ENCODE results near the gene PDE4A. TPM values are rescaled to one million over a fixed set of nuclear protein-coding genes. Genes with fewer than 3 reads are reported as not detected.

Gene PDE4A
- total RNA-seq (2013; cell fraction: nucleolus; rRNA removed) = 7.4 and 7.7 TPM in 2 replicates
- total RNA-seq (2014; rRNA removed) (1.6 and 1.9 TPM in 2 replicates), total RNA-seq (2014; rRNA removed; fragmentation: Illumina TruSeq; extraction: Trizol) (1.7 and 1.9 TPM in 2 replicates), total RNA-seq (2021) (11.1 and 13.3 TPM in 2 replicates), polyA plus RNA-seq (2011; rRNA removed) (2.7 and 4.8 TPM in 2 replicates), polyA plus RNA-seq (2014; fragmentation: Illumina TruSeq; extraction: Trizol) (3.5 and 5.0 TPM in 2 replicates), polyA plus RNA-seq (2014; fragmentation: Nextera tagmentation; extraction: Ambion mirVana) (under 1 TPM; 0.24 to 0.46 TPM), polyA plus RNA-seq (2014; rRNA removed) (7.1 and 7.9 TPM in 2 replicates), polyA plus RNA-seq (2016; fragmentation: Nextera tagmentation; extraction: Ambion mirVana) (1 to 10 TPM; 7.4 to 8.1 TPM), polyA minus RNA-seq (2011; rRNA and poly(A)+ RNA removed) (7.7 and 10.3 TPM in 2 replicates), Bru-seq, nascent RNA (percentile 48 among the genes with signal in this experiment), BruChase-seq, experiment 1, labeled RNA remaining after a 6-hour chase (percentile 59 among the genes with signal in this experiment), BruChase-seq, experiment 2, labeled RNA remaining after a 2-hour chase (percentile 55 among the genes with signal in this experiment)
- 6.4 TPM for polyA plus RNA-seq (2011; ENCODE audit: low read depth)
- 8.4 and 9.3 TPM in 2 replicates for polyA plus RNA-seq (2011; cell fraction: cytosol; rRNA removed)
- 11.0 and 16.0 TPM in 2 replicates for polyA plus RNA-seq (2011; cell fraction: nucleus; rRNA removed)
- 14.3 and 15.7 TPM in 2 replicates for polyA plus RNA-seq (2012)
- 7.8 and 9.2 TPM in 2 replicates for polyA minus RNA-seq (2011; cell fraction: cytosol; rRNA and poly(A)+ RNA removed)
- polyA minus RNA-seq (2011; cell fraction: nucleus; rRNA and poly(A)+ RNA removed) = 3.5 TPM in 2 replicates
- long read RNA-seq, experiment 1, partial matches to known transcripts = 1 of 3 reads
- long read RNA-seq, experiment 1, other reads (novel, unspliced or antisense) = 1 of 3 reads
- long read RNA-seq, experiment 2, partial matches to known transcripts = 0 of 1 reads
- long read RNA-seq, experiment 2, other reads (novel, unspliced or antisense) = 1 of 1 reads

DNA sequence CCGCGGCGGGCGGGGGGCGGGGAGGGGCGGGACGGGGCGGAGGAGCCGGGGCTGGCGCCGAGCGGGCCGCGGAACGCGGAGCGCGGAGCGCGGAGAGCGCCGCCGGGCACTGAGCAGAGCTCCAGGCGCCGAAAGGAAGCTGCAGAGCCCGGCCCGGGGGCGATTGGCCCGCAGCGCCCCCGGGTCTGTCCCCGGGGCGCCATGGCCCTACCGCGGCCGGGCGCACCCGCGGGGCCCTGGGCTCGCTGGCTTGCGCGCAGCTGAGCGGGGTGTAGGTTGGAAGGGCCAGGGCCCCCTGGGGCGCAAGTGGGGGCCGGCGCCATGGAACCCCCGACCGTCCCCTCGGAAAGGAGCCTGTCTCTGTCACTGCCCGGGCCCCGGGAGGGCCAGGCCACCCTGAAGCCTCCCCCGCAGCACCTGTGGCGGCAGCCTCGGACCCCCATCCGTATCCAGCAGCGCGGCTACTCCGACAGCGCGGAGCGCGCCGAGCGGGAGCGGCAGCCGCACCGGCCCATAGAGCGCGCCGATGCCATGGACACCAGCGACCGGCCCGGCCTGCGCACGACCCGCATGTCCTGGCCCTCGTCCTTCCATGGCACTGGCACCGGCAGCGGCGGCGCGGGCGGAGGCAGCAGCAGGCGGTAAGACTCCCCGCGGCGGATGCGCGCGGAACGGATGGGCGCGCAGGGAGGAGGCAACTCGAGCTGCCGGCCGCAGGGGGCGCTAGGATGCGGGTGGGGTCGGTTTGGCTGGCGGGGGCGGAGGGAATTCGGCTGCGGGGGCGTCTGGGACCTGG is at the start of gene PDE4A:
TSS of gene PDE4A (plus strand) at position 95 of the 796 bp plus-strand sequence. CDS start at position 322, 227 bp downstream.
- no peaks in the 10 kb centered on the region for H3K36me3 ChIP-seq (ENCODE audit: control insufficient read depth in 2 of 2, insufficient read depth in 2 of 2, low read length in 1 of 2)
- peak within 1 kb of the TSS; percentile 45 for H3K4me3 ChIP-seq
- ATAC-seq (no peak), FAIRE-seq (no peak), DNase-seq (ENCODE audit: low read depth, low spot score) (no peak)
- in situ Hi-C loops (cut with MboI) = no loop called here
- peaks cover 58% of the 10 kb centered on the region for H3K4me1 ChIP-seq (ENCODE audit: control insufficient read depth, insufficient read depth, low read length)
- intact Hi-C loops (cut with micrococcal nuclease; ENCODE audit: unreplicated experiment) = no loop called here
- H2AFZ ChIP-seq (ENCODE audit: control insufficient read depth, low read depth, low read length) = peak within 1 kb of the TSS; percentile 39
- ChIA-PET SMC1A (ENCODE audit: uncharacterized antibody, unreplicated experiment) (interaction anchor here (1.7 to 17.7 kb wide), 2 partner anchors 10 to 16 kb away, joined by 12 to 364 read pairs; partner anchors contain the start of gene CDC37), RAD21 (ENCODE audit: unreplicated experiment) (interaction anchor here (0.8 to 10.2 kb wide), 6 partner anchors 8 to 63 kb away, joined by 3 to 209 read pairs (median 6); partner anchors contain the start of gene CDC37), CTCF (interaction anchor here (0.6 to 28.5 kb wide), 5 partner anchors 5 to 154 kb away, joined by 3 to 1053 read pairs (median 4); partner anchors contain the start of genes CDC37 and PDE4A), POLR2A (interaction anchor here (0.5 to 7.8 kb wide), 6 partner anchors 9 to 318 kb away, joined by 3 to 122 read pairs (median 4); partner anchors contain the start of genes ANGPTL6 and CDC37)
- H4K20me1 ChIP-seq (ENCODE audit: control insufficient read depth, insufficient read depth) = no peaks in the 10 kb centered on the region; the same call in 1 of the 2 replicates
- H3K9ac ChIP-seq (ENCODE audit: control insufficient read depth, insufficient read depth, low read length) = peak within 1 kb of the TSS; percentile 37; the same call in 1 of the 2 replicates
- H3K79me2 ChIP-seq (ENCODE audit: control insufficient read depth, insufficient read depth, low read length) = no peaks in the 10 kb centered on the region
- H3K27me3 ChIP-seq (replicated peaks in 1 of 2; ENCODE audit: control insufficient read depth in 2 of 2, insufficient read depth in 2 of 2, low read length in 1 of 2) = peaks cover 0 to 17% of the 10 kb centered on the region in 2 experiments; a peak in 3 of 4 replicates
- H3K4me2 ChIP-seq (ENCODE audit: control insufficient read depth, insufficient read depth) = peak within 1 kb of the TSS; percentile 87
- no peak within 1 kb of the TSS for H3K27ac ChIP-seq (ENCODE audit: control insufficient read depth, insufficient read depth)
- no peaks in the 10 kb centered on the region for H3K9me3 ChIP-seq (replicated peaks; ENCODE audit: control insufficient read depth, insufficient read depth, low read length)
- 5% methylated on average over 74 of the region's 104 CpGs for WGBS (ENCODE audit: insufficient coverage, insufficient replicate concordance, low lambda C conversion rate, missing lambda C conversion rate)
- no TSS peak for BruUV-seq (replicated peaks)
- TF ChIP-seq NFYB (IDR thresholded peaks at IDR 0.05; ENCODE audit: insufficient read depth, low read depth, low read length) (no peak), ESRRA (IDR thresholded peaks at IDR 0.05; ENCODE audit: low read length) (no peak), TCF12 (IDR thresholded peaks at IDR 0.05; ENCODE audit: low read depth, low read length) (no peak), CEBPB (IDR thresholded peaks at IDR 0.05; ENCODE audit: borderline replicate concordance in 1 of 2, low read depth in 2 of 2, low read length in 2 of 2) (no peak), GATAD2B (conservative IDR thresholded peaks at IDR 0.05; ENCODE audit: low read depth) (no peak; the same call in none of the 2 replicates), FOXM1 (IDR thresholded peaks at IDR 0.05; ENCODE audit: low read depth, low read length) (no peak), CBX5 (IDR thresholded peaks at IDR 0.05; ENCODE audit: low read depth) (no peak)
- TF ChIP-seq, protein P1, sequence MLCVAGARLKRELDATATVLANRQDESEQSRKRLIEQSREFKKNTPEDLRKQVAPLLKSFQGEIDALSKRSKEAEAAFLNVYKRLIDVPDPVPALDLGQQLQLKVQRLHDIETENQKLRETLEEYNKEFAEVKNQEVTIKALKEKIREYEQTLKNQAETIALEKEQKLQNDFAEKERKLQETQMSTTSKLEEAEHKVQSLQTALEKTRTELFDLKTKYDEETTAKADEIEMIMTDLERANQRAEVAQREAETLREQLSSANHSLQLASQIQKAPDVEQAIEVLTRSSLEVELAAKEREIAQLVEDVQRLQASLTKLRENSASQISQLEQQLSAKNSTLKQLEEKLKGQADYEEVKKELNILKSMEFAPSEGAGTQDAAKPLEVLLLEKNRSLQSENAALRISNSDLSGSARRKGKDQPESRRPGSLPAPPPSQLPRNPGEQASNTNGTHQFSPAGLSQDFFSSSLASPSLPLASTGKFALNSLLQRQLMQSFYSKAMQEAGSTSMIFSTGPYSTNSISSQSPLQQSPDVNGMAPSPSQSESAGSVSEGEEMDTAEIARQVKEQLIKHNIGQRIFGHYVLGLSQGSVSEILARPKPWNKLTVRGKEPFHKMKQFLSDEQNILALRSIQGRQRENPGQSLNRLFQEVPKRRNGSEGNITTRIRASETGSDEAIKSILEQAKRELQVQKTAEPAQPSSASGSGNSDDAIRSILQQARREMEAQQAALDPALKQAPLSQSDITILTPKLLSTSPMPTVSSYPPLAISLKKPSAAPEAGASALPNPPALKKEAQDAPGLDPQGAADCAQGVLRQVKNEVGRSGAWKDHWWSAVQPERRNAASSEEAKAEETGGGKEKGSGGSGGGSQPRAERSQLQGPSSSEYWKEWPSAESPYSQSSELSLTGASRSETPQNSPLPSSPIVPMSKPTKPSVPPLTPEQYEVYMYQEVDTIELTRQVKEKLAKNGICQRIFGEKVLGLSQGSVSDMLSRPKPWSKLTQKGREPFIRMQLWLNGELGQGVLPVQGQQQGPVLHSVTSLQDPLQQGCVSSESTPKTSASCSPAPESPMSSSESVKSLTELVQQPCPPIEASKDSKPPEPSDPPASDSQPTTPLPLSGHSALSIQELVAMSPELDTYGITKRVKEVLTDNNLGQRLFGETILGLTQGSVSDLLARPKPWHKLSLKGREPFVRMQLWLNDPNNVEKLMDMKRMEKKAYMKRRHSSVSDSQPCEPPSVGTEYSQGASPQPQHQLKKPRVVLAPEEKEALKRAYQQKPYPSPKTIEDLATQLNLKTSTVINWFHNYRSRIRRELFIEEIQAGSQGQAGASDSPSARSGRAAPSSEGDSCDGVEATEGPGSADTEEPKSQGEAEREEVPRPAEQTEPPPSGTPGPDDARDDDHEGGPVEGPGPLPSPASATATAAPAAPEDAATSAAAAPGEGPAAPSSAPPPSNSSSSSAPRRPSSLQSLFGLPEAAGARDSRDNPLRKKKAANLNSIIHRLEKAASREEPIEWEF (IDR thresholded peaks at IDR 0.05; ENCODE audit: insufficient replicate concordance, low read depth, low read length) = no peak
- TF ChIP-seq, protein P2, sequence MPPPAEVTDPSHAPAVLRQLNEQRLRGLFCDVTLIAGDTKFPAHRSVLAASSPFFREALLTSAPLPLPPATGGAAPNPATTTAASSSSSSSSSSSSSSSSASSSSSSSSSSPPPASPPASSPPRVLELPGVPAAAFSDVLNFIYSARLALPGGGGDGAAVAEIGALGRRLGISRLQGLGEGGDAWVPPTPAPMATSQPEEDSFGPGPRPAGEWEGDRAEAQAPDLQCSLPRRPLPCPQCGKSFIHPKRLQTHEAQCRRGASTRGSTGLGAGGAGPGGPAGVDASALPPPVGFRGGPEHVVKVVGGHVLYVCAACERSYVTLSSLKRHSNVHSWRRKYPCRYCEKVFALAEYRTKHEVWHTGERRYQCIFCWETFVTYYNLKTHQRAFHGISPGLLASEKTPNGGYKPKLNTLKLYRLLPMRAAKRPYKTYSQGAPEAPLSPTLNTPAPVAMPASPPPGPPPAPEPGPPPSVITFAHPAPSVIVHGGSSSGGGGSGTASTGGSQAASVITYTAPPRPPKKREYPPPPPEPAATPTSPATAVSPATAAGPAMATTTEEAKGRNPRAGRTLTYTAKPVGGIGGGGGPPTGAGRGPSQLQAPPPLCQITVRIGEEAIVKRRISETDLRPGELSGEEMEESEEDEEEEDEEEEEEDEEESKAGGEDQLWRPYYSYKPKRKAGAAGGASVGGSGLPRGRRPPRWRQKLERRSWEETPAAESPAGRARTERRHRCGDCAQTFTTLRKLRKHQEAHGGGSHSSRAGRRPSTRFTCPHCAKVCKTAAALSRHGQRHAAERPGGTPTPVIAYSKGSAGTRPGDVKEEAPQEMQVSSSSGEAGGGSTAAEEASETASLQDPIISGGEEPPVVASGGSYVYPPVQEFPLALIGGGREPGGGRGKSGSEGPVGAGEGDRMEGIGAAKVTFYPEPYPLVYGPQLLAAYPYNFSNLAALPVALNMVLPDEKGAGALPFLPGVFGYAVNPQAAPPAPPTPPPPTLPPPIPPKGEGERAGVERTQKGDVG (CRISPR knock-in tag; IDR thresholded peaks at IDR 0.05) = no peak

Data from GM12878 (cell line).